Type B pancreatic cell (in vitro differentiated cells): ENCODE results near the gene CHST1. TPM values are rescaled to one million over a fixed set of nuclear protein-coding genes. Genes with fewer than 3 reads are reported as not detected.

Source experiments
- DNase-seq: peaks from one replicate; pipeline ENCODE4 v3.0.0; 2021; ENCODE audit warnings: mixed read lengths; ENCODE audit not compliant: unreplicated experiment; ENCODE audit errors: extremely low spot score
- H3K27ac Mint-ChIP-seq: 2 replicates; pipeline ENCODE4 v1.8.0; 2021; ENCODE audit warnings: mild to moderate bottlenecking, mixed read lengths
- H3K27me3 Mint-ChIP-seq: 2 replicates; pipeline ENCODE4 v1.8.0; 2021; ENCODE audit warnings: mixed read lengths
- H3K36me3 Mint-ChIP-seq: 2 replicates; pipeline ENCODE4 v1.8.0; 2021; ENCODE audit warnings: mixed read lengths
- H3K4me1 Mint-ChIP-seq: one replicate; pipeline ENCODE4 v1.8.0; 2021; ENCODE audit warnings: mixed read lengths; ENCODE audit not compliant: unreplicated experiment
- H3K4me3 Mint-ChIP-seq: 2 replicates; pipeline ENCODE4 v1.8.0; 2021; ENCODE audit warnings: mild to moderate bottlenecking, mixed read lengths
- H3K9me3 Mint-ChIP-seq: 2 replicates; pipeline ENCODE4 v1.8.0; 2021; ENCODE audit warnings: mixed read lengths
- total RNA-seq: library from RNA; stranded (reverse); gene quantifications from 2 replicates; pipeline ENCODE4 v1.2.1, GENCODE V29; 2021; ENCODE audit warnings: low replicate concordance
- TF ChIP-seq, protein P1 (sequence below): fragments of 200-600 bp; sonication (generic); conservative IDR thresholded peaks from 2 replicates; pipeline ENCODE4 v1.5.0; 2021; ENCODE audit warnings: antibody characterized with exemption, mild to moderate bottlenecking

CHST1 gene
- total RNA-seq, 1 donor from 2014 or later: 9.2 TPM

DNA sequence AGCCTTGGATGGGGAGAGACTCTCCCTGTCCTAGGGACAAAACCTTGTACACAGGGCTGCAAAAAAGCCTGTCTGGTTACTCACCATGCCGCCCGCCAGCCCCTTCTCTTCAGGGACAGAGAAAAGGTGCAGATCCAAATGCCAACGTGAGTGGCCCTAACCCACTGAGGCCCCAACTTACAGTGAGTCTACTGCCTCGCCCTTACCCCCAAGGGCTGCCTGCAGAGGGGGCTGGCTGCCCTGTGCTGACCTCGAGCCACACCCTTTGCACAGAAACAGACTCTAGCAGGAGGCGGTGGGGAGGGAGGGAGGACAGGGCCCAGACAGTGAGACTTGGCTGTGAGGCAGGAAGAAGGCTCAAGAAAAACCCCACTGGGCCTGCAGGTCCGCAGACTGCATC is 13.6 kb upstream of the CHST1 start:
- Mint-ChIP-seq H3K4me1 (peaks cover 13% of the 10 kb centered on the region), H3K4me3 (no peak overlapping the region), H3K27me3 (peaks cover 8% of the 10 kb centered on the region), H3K36me3 (no peaks in the 10 kb centered on the region), H3K27ac (no peak overlapping the region), H3K9me3 (no peaks in the 10 kb centered on the region)
- TF ChIP-seq, protein P1, sequence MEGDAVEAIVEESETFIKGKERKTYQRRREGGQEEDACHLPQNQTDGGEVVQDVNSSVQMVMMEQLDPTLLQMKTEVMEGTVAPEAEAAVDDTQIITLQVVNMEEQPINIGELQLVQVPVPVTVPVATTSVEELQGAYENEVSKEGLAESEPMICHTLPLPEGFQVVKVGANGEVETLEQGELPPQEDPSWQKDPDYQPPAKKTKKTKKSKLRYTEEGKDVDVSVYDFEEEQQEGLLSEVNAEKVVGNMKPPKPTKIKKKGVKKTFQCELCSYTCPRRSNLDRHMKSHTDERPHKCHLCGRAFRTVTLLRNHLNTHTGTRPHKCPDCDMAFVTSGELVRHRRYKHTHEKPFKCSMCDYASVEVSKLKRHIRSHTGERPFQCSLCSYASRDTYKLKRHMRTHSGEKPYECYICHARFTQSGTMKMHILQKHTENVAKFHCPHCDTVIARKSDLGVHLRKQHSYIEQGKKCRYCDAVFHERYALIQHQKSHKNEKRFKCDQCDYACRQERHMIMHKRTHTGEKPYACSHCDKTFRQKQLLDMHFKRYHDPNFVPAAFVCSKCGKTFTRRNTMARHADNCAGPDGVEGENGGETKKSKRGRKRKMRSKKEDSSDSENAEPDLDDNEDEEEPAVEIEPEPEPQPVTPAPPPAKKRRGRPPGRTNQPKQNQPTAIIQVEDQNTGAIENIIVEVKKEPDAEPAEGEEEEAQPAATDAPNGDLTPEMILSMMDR: no peak
- no peak for DNase-seq

DNA sequence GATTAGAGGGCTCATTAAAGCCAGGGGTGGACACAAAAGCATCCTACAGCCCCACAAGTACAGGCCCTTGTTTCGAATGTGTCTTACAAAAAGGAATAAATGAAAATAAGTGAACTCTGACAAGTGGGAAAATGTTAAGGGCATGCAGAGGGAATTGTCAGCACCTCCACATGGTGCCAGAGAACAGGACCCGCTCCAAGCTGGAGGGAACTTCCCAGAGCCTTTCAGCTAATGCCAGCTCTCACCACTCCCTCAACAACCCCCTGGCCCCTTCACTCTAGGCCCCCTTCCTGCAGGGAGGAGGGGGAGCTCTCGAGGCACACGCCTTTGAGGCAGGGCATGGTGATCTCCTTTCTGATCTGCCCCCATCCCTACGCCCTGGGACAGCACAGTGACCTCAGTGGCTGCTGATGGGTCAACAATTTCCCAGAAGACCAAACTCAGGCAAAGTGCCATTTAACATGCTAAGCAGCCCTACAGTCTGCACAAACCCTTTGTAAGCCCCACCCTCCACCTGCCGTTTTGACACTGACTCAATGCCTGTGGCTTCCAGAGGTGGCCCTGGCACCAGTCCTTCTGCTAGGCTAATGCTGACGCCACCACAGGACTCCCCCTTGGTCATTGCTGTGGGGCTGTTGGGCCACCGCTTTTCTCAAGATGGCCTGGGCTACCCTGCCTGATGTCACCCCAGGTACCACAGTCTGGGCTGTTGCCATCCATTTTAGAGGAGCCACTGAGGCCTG is 12.5 kb upstream of the CHST1 start:
- no peak for DNase-seq
- peaks cover 13% of the 10 kb centered on the region for H3K4me1 Mint-ChIP-seq
- H3K27me3 Mint-ChIP-seq: peaks cover 7% of the 10 kb centered on the region
- H3K36me3 Mint-ChIP-seq: no peaks in the 10 kb centered on the region
- no peaks in the 10 kb centered on the region for H3K9me3 Mint-ChIP-seq
- TF ChIP-seq, protein P1: no peak
- H3K27ac Mint-ChIP-seq: no peak overlapping the region
- no peak overlapping the region for H3K4me3 Mint-ChIP-seq

DNA sequence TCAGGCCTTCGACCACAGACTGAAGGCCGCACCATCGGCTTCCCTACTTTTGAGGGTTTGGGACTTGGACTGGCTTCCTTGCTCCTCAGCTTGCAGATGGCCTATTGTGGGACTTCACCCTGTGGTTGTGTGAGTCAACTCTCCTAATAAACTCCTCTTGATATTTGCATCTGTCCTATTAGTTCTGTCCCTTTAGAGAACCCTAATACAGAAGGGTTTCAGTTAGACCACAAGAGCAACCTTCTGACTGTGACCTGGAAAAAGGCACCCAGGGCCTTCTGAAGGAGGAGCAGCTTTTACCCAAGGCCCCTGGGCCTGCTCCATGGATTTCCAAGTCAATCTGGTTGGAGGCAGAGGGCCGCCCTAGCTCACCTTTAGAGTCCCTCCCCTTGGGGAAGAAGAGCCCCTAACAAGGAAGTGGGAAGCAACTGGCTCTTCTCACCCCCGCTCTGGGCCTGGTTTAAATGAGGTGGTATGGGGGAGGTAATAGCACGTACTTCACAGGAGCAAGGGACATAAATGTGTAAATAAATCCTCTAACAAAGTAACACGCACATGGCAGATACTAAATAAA is 11.2 kb upstream of the CHST1 start:
- peaks cover 13% of the 10 kb centered on the region for H3K4me1 Mint-ChIP-seq
- H3K27me3 Mint-ChIP-seq: peaks cover 7% of the 10 kb centered on the region
- no peak for DNase-seq
- H3K27ac Mint-ChIP-seq: no peak overlapping the region
- H3K36me3 Mint-ChIP-seq: no peaks in the 10 kb centered on the region
- TF ChIP-seq, protein P1: no peak
- no peaks in the 10 kb centered on the region for H3K9me3 Mint-ChIP-seq
- no peak overlapping the region for H3K4me3 Mint-ChIP-seq

DNA sequence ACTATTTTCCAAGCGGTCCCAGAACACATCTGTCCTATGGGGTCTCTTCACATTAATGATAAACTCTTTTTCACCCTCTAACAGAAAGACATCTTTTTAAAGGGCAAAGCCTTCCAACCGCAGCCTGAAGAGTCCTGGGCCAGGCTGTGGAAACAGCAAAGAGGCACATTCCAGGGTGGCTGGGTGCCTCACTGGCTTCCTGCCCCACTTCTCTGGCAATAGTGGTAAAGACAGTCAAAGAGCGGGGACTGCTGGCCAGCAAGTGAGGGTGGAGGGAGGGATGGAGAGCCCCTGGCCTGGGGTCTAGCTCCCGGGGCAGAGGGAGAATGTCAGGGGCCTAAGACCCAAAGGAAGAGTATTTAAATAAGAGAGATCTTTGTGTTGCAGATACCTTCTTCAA is 10.2 kb upstream of the CHST1 start:
- H3K9me3 Mint-ChIP-seq: no peaks in the 10 kb centered on the region
- DNase-seq: no peak
- peaks cover 13% of the 10 kb centered on the region for H3K4me1 Mint-ChIP-seq
- H3K36me3 Mint-ChIP-seq: no peaks in the 10 kb centered on the region
- H3K27me3 Mint-ChIP-seq: peaks cover 4% of the 10 kb centered on the region
- no peak overlapping the region for H3K4me3 Mint-ChIP-seq
- no peak overlapping the region for H3K27ac Mint-ChIP-seq
- TF ChIP-seq, protein P1: no peak

DNA sequence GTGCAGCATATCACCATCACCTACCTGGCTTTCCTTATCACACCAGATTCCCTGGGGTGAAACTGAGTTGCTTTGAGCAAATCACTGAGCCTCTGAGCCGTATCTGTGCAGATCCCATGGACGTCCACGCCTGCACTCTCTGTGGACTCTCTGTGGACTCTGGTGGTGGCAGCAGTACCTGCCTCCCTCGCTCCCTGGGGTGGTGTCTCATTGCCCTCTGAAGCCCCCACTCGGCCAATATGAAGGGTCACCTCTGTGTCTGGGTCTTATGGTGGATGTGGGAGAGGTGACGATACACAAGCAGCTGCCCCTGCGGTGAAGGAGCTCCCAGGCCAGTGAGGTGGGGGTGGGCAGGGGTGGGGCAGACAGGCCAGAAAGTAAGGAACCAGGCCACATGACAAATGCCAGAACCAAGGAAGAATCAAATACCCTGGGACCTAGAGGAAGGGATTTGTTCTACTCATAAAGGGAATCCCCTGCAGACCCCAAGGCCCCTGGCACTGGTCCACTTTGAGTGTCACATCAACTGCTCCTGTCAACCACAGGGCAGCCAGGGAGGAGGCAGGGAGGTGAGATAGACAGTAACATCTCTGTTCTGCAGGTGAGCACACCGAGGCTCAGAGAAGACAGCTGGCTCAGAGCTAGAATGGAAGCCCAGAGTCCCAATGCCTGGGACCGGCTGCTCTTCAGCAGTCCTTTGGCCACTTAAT is 9.2 kb upstream of the CHST1 start:
- H3K36me3 Mint-ChIP-seq: no peaks in the 10 kb centered on the region
- peaks cover 8% of the 10 kb centered on the region for H3K4me1 Mint-ChIP-seq
- H3K27ac Mint-ChIP-seq: no peak overlapping the region
- TF ChIP-seq, protein P1: no peak
- no peaks in the 10 kb centered on the region for H3K9me3 Mint-ChIP-seq
- H3K4me3 Mint-ChIP-seq: no peak overlapping the region
- H3K27me3 Mint-ChIP-seq: peaks cover 9% of the 10 kb centered on the region
- no peak for DNase-seq
